Measurements from ENCODE around the gene KIF1B.

Gene KIF1B

GRCh38 chr1:10209905-10210810 lies at the start of gene KIF1B:
TSS of gene KIF1B (plus strand) at chr1:10210570. CDS start at chr1:10232329, 21,759 bp downstream.
- peak; percentile 85 to 100 (median 97) for DNase-seq

GRCh38 chr1:10160907-10161490 lies 49.4 kb upstream of the KIF1B start:
- DNase-seq, result peak in 38 of 58 donors; percentile 3 to 64 (median 31)

- DNase-seq, result peak in 13 of 58 donors; percentile 4 to 37 (median 12)
These were observed 48.7 kb upstream of the KIF1B start for GRCh38 chr1:10161541-10162290.

- no peak for DNase-seq
These were observed 41.4 kb upstream of the KIF1B start for GRCh38 chr1:10168912-10169514.

GRCh38 chr1:10170239-10170574 lies 40.2 kb upstream of the KIF1B start:
- DNase-seq, result no peak

GRCh38 chr1:10171105-10171767 lies 39.1 kb upstream of the KIF1B start:
- DNase-seq, result no peak

- no peak for DNase-seq
These were observed 38.2 kb upstream of the KIF1B start for GRCh38 chr1:10171995-10172669.

- DNase-seq, result no peak
These were observed 36.8 kb upstream of the KIF1B start for GRCh38 chr1:10173582-10173981.

- DNase-seq, result no peak
These were observed 32.5 kb upstream of the KIF1B start for GRCh38 chr1:10177876-10178275.

GRCh38 chr1:10178597-10179405 lies 31.6 kb upstream of the KIF1B start:
- DNase-seq, result peak in 8 of 58 donors; percentile 3 to 22 (median 14)

- peak in 44 of 58 donors; percentile 3 to 71 (median 29) for DNase-seq
These were observed 30.8 kb upstream of the KIF1B start for GRCh38 chr1:10179406-10180091.

- no peak for DNase-seq
These were observed 29.2 kb upstream of the KIF1B start for GRCh38 chr1:10181154-10181553.

GRCh38 chr1:10185759-10186158 lies 24.6 kb upstream of the KIF1B start:
- DNase-seq, result no peak

GRCh38 chr1:10186331-10187025 lies 23.9 kb upstream of the KIF1B start:
- no peak for DNase-seq

- DNase-seq, result no peak
These were observed 23.4 kb upstream of the KIF1B start for GRCh38 chr1:10187026-10187334.

GRCh38 chr1:10188133-10188650 lies 22.2 kb upstream of the KIF1B start:
- no peak for DNase-seq

- DNase-seq, result no peak
These were observed 20.7 kb upstream of the KIF1B start for GRCh38 chr1:10189659-10190058.

GRCh38 chr1:10192263-10192662 lies 18.1 kb upstream of the KIF1B start:
- DNase-seq, result no peak

All from anterior cingulate cortex (tissue), 58 donors.